Effector memory CD8-positive, alpha-beta T cell (primary cell): Measurements from ENCODE around the gene SEMA6C.

Source experiments
- ATAC-seq: fragments of 150-1000 bp; cut with Tn5 transposase; replicated peaks from 2 replicates; pipeline ENCODE4 v1.10.0; 2021; ENCODE audit warnings: mild to moderate bottlenecking, moderate library complexity
- DNase-seq, 3 experiments: peaks; one replicate each; pipeline ENCODE4 v3.0.0; 2021
- H3K27ac Mint-ChIP-seq, 2 donors: one replicate each; pipeline ENCODE4 v1.8.0; 2022; ENCODE audit warnings: mild to moderate bottlenecking in 2 of 2, mixed read lengths in 2 of 2, moderate library complexity in 2 of 2
- H3K27me3 Mint-ChIP-seq, 2 donors: one replicate each; pipeline ENCODE4 v1.8.0; 2022; ENCODE audit warnings: mixed read lengths in 2 of 2
- H3K36me3 Mint-ChIP-seq: one replicate; pipeline ENCODE4 v1.8.0; 2022; ENCODE audit warnings: mild to moderate bottlenecking, moderate library complexity, mixed read lengths; ENCODE audit not compliant: insufficient read depth
- H3K4me1 Mint-ChIP-seq, 2 donors: one replicate each; pipeline ENCODE4 v1.8.0; 2022; ENCODE audit warnings: low read depth in 2 of 2, mixed read lengths in 2 of 2
- H3K4me3 Mint-ChIP-seq, 2 donors: one replicate each; pipeline ENCODE4 v1.8.0; 2022; ENCODE audit warnings: mild to moderate bottlenecking in 2 of 2, mixed read lengths in 2 of 2, moderate library complexity in 2 of 2
- H3K9me3 Mint-ChIP-seq, 2 donors: one replicate each; pipeline ENCODE4 v1.8.0; 2022; ENCODE audit warnings: mixed read lengths in 2 of 2

SEMA6C gene

DNA sequence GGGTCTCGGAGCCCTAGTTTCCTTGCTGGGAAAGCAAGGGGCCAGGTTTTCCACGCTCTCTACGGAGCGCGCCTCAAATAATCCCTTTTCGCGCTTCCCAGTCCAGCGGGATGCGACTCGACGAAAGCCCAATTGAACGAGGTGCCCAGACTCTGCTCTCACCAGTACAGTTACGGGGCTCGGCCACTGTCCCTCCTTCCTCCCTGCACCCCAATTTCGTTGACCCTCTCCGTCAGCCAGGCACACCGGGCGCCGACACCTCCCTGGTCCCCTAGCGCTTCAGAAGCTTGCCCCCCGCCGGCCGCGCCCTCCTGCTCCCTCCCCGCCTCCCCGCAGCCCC is 389 bp downstream of the SEMA6C start:
- H3K27ac Mint-ChIP-seq = peak overlapping the region in 1 of 2 donors; percentile 84
- H3K4me3 Mint-ChIP-seq = peak overlapping the region; percentile 83 to 88
- H3K27me3 Mint-ChIP-seq = peaks cover 0 to 6% of the 10 kb centered on the region in 2 donors
- H3K4me1 Mint-ChIP-seq = peaks cover 7 to 13% of the 10 kb centered on the region in 2 donors
- no peaks in the 10 kb centered on the region for H3K36me3 Mint-ChIP-seq
- peak; percentile 7 for ATAC-seq
- H3K9me3 Mint-ChIP-seq = no peaks in the 10 kb centered on the region
- DNase-seq = no peak

DNA sequence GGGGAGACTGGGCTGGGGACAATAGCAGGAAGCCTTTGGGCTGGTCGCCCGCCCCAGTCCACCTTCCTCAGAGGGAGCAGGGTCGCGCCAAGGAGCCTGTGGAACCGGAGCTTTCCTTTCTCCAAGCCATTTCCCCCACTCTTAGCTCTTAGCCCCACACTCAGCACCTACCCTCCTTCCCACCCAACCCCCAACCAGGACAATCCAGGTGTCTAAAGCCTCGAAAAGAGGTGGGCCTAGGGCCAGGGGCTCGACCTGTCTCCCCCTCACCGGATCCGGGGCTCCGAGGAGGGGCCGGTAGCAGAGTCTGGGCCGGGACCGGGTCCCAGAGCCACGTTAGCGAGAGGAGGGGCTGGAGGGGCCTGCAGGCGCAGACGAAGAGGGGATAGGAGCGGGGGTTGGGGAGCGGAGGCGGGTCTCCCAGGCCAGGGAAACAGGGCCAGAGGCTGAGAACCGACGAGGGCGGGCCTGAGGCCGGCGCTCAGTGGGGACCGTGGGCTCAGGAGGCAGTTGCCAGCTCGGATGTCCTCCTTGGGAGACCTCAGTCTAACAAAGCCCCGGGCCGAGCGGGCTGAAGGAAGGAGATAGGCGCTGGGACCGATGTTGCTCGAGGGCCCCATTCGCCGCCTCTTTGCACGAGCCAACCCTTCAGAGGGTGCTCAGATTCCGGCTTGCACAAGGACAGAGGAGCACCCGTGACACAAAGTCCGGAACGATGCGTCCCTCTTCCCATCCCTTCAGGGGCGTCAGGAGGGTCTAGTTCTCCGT is 943 bp downstream of the SEMA6C start:
- Mint-ChIP-seq H3K4me1 (peaks cover 7 to 13% of the 10 kb centered on the region in 2 donors), H3K27ac (no peak overlapping the region)
- no peak for ATAC-seq

DNA sequence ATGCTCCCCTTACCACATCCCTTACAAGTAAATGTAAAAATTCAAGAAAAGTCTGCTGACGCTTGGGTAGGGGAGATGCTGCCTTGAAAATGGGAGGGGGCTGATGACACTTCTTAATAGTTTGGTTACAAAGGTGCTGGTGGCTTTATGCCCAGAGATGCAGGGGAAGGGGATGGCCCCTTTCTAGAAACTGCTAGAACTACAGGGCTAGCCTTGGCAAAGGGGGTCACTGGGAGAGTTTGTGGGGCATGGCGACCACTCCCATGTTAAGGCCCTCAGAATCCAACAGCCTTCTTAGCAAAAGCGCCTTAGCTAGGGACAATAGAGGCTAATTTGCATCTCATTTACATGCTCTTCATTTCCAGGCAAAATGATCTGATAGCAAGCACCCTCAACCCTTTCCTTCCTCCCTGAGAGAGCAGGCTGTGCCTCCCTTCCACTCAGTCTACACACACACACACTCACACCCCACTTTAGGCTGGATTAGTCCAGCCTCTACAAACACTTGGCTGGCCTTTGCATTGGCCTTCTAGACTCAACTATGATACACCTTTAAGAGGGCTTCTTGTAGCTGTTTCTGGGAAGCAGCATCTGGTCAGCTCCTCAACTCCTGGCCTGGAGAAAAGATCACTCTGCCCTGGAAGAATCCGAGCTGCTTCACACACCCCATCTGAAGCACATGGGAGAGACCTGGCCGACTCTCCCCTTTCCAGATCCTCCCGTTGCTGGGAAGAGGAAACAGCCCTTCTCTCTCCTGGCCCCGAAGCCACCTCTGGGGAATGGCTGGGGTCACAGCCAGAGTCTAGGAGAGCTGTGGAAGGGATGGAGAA is 1.7 kb downstream of the SEMA6C start:
- Mint-ChIP-seq H3K36me3 (no peaks in the 10 kb centered on the region), H3K9me3 (no peaks in the 10 kb centered on the region), H3K27me3 (peaks cover 0 to 6% of the 10 kb centered on the region in 2 donors), H3K27ac (no peak overlapping the region), H3K4me1 (peaks cover 7 to 13% of the 10 kb centered on the region in 2 donors), H3K4me3 (peak overlapping the region; percentile 83 to 88)
- no peak for ATAC-seq
- no peak for DNase-seq

More for the DNA sequence above, 943 bp downstream of the SEMA6C start:
- H3K4me3 Mint-ChIP-seq = peak overlapping the region; percentile 83 to 88
- DNase-seq = peak in 1 of 3 experiments; percentile 6
- peaks cover 0 to 6% of the 10 kb centered on the region in 2 donors for H3K27me3 Mint-ChIP-seq
- no peaks in the 10 kb centered on the region for H3K9me3 Mint-ChIP-seq
- no peaks in the 10 kb centered on the region for H3K36me3 Mint-ChIP-seq

DNA sequence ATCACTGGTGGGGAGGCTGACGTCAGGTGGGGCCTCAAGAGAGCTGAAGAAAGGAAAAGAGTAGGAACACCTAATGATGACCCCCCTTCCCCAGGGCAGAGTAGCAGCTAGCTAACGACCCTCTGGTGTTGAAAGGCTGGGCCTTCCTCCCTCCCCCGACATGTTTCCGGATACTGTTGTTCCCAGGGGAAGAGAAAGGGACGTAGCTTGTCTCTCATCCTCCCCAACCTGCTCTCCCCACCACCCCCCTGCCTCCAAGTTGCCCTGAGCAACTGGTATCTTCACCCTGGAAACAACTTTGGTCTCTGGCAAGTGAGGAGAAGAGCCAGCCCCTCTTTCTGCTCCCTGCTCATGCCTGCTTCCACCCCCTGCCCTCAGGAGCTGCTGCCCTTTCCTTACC is 2.4 kb downstream of the SEMA6C start:
- Mint-ChIP-seq H3K4me1 (peaks cover 7 to 13% of the 10 kb centered on the region in 2 donors), H3K27me3 (peaks cover 0 to 6% of the 10 kb centered on the region in 2 donors), H3K9me3 (no peaks in the 10 kb centered on the region), H3K27ac (no peak overlapping the region), H3K4me3 (no peak overlapping the region), H3K36me3 (no peaks in the 10 kb centered on the region)
- ATAC-seq = no peak
- DNase-seq = no peak

DNA sequence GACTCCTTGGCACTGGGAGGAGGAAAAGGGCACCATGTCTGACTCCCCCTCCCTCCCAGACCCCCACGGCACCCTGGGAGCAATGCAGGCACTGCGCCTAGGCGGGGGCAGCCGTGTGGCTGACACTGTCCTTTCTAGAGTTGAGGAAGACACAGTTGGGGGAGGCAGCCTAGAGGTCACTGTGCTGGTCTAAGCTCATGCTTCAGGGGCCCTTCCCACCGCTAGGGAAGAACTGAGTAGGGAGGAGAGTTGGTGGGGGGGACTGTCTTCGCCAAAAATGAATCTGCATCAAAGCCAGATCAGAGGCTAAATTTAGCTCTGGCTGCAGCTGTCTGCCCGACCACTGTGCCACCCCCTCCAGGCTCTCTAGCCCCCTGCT is 3.4 kb downstream of the SEMA6C start:
- no peaks in the 10 kb centered on the region for H3K9me3 Mint-ChIP-seq
- ATAC-seq = no peak
- H3K27ac Mint-ChIP-seq = no peak overlapping the region
- no peaks in the 10 kb centered on the region for H3K36me3 Mint-ChIP-seq
- no peak overlapping the region for H3K4me3 Mint-ChIP-seq
- H3K27me3 Mint-ChIP-seq = peaks cover 0 to 6% of the 10 kb centered on the region in 2 donors
- H3K4me1 Mint-ChIP-seq = peaks cover 7 to 13% of the 10 kb centered on the region in 2 donors
- no peak for DNase-seq

DNA sequence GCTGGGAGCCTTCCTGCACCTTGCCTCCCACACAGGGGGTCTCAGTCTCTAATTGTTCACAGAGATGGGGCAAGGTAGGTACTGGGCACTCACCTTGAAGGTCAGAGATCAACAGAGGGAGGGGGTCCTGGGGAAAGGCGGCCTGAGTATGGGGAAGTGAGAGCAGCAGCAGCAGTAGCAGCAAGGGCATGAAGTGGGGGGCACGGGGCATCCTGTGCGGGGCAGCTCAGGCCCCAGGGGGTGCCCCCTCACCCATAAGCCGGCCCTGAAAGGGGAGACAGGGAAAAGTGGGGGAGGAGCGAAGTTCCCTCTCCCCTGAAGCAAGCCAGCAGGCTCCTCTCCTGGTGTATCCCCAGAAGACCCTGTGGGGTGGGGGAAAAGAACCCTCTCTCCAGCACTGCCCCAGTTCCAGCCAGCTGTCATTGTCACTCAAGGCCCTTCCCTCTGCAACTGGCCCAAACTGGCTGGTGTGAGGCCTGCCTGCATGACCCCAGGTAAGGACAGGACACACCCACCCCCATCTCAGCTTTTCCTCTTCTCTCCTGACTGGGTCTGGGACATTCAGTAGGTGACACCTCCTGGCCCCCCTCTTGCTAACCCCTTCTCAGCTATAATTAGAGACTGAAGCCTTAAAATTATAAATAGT is 3.9 kb downstream of the SEMA6C start:
- H3K4me1 Mint-ChIP-seq = peaks cover 7 to 13% of the 10 kb centered on the region in 2 donors
- H3K27ac Mint-ChIP-seq = no peak overlapping the region
- no peaks in the 10 kb centered on the region for H3K36me3 Mint-ChIP-seq
- ATAC-seq (no peak), DNase-seq (no peak)
- peaks cover 0 to 6% of the 10 kb centered on the region in 2 donors for H3K27me3 Mint-ChIP-seq
- no peaks in the 10 kb centered on the region for H3K9me3 Mint-ChIP-seq
- no peak overlapping the region for H3K4me3 Mint-ChIP-seq

DNA sequence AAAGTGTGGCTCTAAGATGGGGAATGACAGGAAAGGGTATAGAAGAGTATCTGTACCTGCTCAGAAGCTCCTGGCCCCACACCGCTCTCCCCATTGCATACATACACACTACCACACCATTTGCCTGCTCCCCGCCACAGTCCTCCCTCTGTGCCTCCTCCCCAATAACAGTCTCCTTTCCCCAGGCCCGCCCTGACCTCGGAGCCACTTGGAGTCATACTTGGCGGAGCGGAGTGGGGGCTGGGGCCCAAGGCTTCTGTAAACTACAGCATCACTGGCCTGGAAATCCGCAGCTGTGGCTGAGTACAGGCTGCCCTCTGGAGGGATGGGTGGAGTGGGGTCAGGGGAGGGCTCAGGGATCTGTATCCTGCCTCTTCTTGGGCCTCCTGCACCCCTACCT is 8.6 kb downstream of the SEMA6C start:
- Mint-ChIP-seq H3K27ac (no peak overlapping the region), H3K36me3 (no peaks in the 10 kb centered on the region), H3K4me3 (no peak overlapping the region), H3K9me3 (no peaks in the 10 kb centered on the region), H3K27me3 (no peaks in the 10 kb centered on the region), H3K4me1 (peaks cover 0 to 4% of the 10 kb centered on the region in 2 donors)
- ATAC-seq = no peak
- DNase-seq = no peak

DNA sequence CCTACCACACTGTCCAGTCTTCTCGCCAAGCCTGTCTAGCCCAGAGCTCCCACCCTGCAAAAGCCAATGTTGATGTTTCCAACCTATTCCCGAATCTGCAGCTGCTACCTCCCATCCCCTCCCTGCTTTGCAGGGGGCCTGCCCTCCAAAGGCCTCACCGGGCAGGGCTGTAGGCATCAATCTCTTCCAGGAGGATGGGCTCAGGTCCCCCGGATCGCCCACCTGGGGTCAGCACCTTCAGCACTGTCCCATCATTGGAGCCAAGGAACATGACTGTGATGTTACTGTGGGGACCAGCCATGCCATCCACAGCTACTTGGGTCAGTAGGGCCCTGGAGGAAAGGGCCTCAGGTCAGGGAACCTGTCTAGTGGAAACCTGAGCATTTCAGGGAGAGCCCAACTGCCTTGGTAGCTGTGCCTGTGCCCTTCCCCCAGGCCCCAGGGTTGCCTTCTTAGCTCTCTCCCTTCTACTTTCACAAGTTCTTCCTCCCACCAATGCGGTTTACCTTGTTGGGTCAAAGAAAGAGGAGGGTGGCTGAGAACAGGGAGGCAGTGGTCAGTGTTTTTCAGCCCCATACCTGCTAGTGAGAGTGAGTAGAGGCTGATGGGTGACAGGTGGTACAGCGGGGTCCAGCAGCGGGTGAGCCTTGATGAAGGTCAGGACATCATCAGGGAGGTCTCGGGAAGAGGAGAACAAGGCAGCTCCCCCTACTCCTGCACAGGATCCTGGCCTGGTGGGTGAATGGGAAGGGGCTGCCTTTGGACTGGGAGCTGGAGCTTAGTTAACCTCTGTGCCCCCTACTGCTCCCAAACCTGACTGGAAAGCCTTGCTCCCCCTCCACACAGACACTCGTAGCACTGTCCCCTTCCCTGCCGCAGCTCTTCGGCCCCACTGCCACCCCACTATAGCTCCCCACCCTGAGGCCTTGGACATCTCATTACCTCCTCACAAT is 10.7 kb downstream of the SEMA6C start:
- DNase-seq = no peak
- ATAC-seq = no peak
- Mint-ChIP-seq H3K9me3 (no peaks in the 10 kb centered on the region), H3K27ac (no peak overlapping the region), H3K4me1 (peaks cover 1 to 4% of the 10 kb centered on the region in 2 donors), H3K36me3 (no peaks in the 10 kb centered on the region), H3K4me3 (no peak overlapping the region), H3K27me3 (peaks cover 0 to 14% of the 10 kb centered on the region in 2 donors)

DNA sequence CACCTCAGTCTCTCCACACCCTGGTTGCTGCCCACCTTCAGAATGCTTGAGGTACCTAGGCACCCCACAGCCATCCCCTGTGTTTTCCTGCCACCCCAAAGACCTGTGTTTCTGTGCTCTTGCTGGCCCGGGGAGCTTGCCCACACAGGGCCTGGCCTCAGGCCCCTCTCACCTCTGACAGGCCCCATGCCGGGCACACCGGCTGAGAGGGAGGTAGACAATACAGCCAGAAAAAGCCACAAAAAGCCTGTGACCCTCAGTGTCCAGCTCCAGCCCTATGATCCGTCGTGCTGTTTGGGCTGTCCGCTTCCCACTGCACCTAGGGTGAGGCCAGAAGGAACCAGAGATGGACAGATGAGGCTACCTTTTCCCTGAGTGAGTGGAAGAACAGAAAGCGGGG is 11.4 kb downstream of the SEMA6C start:
- no peaks in the 10 kb centered on the region for H3K36me3 Mint-ChIP-seq
- peaks cover 1 to 4% of the 10 kb centered on the region in 2 donors for H3K4me1 Mint-ChIP-seq
- ATAC-seq = no peak
- H3K27ac Mint-ChIP-seq = no peak overlapping the region
- DNase-seq = no peak
- H3K27me3 Mint-ChIP-seq = peaks cover 0 to 16% of the 10 kb centered on the region in 2 donors
- H3K4me3 Mint-ChIP-seq = no peak overlapping the region
- H3K9me3 Mint-ChIP-seq = no peaks in the 10 kb centered on the region

DNA sequence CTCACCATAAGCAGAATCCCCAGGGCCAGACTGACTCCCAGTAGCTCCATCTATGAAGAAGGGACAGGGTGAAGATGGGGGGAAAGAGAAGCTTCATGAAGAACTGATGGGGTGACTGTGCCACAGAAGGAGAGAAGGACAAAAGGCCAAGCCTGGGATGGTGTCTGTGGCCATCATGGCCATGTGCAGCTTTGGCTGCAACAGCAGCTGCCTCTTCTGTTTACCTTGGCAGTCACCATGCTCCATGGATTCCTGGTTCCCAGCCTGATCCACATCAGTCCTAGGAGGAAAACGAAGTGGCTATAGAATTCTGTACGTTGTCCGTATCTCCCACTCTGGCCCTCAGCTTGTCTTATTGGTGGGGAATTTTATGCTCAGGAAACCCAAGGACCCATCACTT is 12.0 kb downstream of the SEMA6C start:
- Mint-ChIP-seq H3K36me3 (no peaks in the 10 kb centered on the region), H3K4me1 (peaks cover 1 to 4% of the 10 kb centered on the region in 2 donors), H3K27ac (no peak overlapping the region), H3K4me3 (no peak overlapping the region), H3K27me3 (peaks cover 0 to 16% of the 10 kb centered on the region in 2 donors), H3K9me3 (no peaks in the 10 kb centered on the region)
- DNase-seq (no peak), ATAC-seq (no peak)

DNA sequence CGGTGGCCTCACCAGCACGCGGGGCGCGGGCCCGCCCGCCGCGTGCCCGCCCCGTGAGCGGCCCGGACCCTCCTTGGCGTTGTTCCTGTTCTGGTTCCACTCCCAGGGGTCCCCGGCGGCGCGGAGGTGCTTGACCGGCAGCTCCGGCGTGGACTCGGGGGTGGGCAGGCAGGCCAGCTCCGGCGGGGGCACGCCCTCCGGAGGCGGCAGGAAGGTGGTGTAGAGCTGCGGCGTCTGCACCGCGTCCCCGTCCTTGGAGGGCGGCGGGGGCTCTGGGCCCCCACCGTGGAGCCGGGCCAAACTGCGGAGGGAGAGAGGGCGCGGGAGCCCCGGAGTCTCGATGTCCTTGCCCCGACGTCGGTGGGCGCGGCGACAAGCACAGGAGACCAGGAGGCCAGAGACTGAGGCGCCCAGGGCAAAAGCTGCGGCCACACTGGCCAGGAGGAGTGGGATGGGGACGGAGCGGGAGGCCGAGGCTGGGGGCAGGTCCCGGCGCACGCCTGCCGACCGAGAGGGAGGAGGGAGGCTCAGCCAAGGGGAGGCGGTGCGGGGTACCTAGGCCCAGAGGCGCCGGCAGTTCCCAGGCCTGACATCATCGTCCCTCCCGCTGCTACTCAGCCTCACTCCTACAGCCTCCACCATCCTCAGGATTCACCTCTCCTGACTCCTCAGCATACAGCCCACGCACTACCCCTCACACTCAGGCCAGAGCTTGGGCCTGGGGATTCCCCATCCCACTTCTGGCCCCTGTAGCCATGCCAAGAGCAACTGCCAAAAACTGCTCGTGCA is 13.2 kb downstream of the SEMA6C start:
- DNase-seq (no peak), ATAC-seq (no peak)
- H3K36me3 Mint-ChIP-seq = peaks cover 5% of the 10 kb centered on the region
- no peaks in the 10 kb centered on the region for H3K9me3 Mint-ChIP-seq
- H3K4me3 Mint-ChIP-seq = no peak overlapping the region
- peaks cover 0 to 16% of the 10 kb centered on the region in 2 donors for H3K27me3 Mint-ChIP-seq
- no peak overlapping the region for H3K27ac Mint-ChIP-seq
- peaks cover 1 to 4% of the 10 kb centered on the region in 2 donors for H3K4me1 Mint-ChIP-seq

DNA sequence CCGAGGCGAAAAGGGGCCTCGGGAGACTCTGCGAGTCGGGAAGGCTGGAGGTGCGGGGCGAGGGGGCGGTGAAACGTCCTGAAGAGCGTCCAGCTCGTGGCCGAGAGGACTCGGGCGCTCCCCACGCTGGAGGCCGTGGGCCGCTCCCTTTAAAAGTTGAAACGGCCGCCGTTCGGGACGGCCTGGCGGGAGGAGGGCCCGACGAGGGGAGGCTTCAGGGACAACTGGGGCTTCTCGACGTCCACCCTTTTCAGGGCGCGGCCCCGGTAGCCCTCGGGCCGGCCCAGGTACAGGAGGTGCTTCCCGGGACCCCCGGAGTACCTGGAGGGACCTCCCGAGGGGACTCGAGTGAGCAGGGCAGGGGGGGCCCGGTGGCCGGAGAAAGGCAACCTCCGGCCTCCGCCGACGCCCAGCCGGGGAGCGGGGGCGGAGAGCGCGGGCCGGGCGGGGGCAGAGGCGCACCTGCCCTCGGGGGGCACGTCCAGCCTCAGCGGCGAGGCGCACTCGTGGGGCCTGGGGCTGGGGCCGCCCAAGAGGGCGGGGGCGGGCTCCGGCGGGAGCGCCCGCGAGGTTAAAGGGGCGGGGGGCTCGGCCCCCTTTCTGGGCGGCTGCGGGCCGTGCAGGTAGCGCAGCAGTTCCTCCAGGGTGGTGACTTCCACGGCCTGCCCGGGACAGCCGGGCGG is 14.0 kb downstream of the SEMA6C start:
- peak overlapping the region in 1 of 2 donors; percentile 70 for H3K4me3 Mint-ChIP-seq
- H3K36me3 Mint-ChIP-seq = peaks cover 5% of the 10 kb centered on the region
- peaks cover 1 to 4% of the 10 kb centered on the region in 2 donors for H3K4me1 Mint-ChIP-seq
- DNase-seq = no peak
- peaks cover 0 to 16% of the 10 kb centered on the region in 2 donors for H3K27me3 Mint-ChIP-seq
- ATAC-seq = no peak
- no peaks in the 10 kb centered on the region for H3K9me3 Mint-ChIP-seq
- H3K27ac Mint-ChIP-seq = no peak overlapping the region
